Naive thymus-derived CD4-positive, alpha-beta T cell (primary cell): ENCODE measurements around the gene MFSD6. TPM values are rescaled to one million over a fixed set of nuclear protein-coding genes. Genes with fewer than 3 reads are reported as not detected.
A peak's percentile ranks its signal among the peaks of the same experiment; 100 is the strongest.

Experiments used
- ATAC-seq: fragments of 150-1000 bp; cut with Tn5 transposase; 2 replicates; pipeline ENCODE4 v1.10.0; 2021; ENCODE audit warnings: mild to moderate bottlenecking, moderate library complexity
- CTCF ChIA-PET: fragments of 350-600 bp; sonication (Branson Sonifier 250); formaldehyde crosslinking; loops from one replicate; lab custom pipeline; 2021; ENCODE audit warnings: antibody characterized with exemption; lab: Charles Lee
- POLR2A ChIA-PET: fragments of 350-600 bp; sonication (Branson Sonifier 250); formaldehyde crosslinking; loops from one replicate; lab custom pipeline; 2021; ENCODE audit warnings: antibody characterized with exemption, inconsistent platforms; lab: Charles Lee
- DNase-seq, 9 donors: peaks; one replicate each; pipeline versions ENCODE4 v3.0.0 to v3.0.0-alpha.2; 2020 to 2022; ENCODE audit warnings: mixed read lengths in 1 of 9
- H3K27ac ChIP-seq: one replicate; pipeline ENCODE4 v1.7.0; 2013; ENCODE audit warnings: mild to moderate bottlenecking, low read depth, low read length, moderate library complexity
- H3K27me3 ChIP-seq, 2 donors: one replicate each; pipeline ENCODE4 v1.7.0; 2013; ENCODE audit warnings: low read length in 2 of 2, mild to moderate bottlenecking in 2 of 2, moderate library complexity in 2 of 2; ENCODE audit not compliant: control insufficient read depth in 2 of 2, insufficient read depth in 2 of 2
- H3K36me3 ChIP-seq, 3 experiments: 1 replicate in 2 of 3; 2 replicates in 1 of 3; pipeline ENCODE4 v1.7.0; 2013; ENCODE audit warnings: low read length in 3 of 3, mild to moderate bottlenecking in 3 of 3, moderate library complexity in 1 of 3; ENCODE audit not compliant: insufficient read depth in 3 of 3, control insufficient read depth in 2 of 3
- H3K4me1 ChIP-seq, 2 donors: one replicate each; pipeline ENCODE4 v1.7.0; 2013; ENCODE audit warnings: low read length in 2 of 2, mild to moderate bottlenecking in 2 of 2, moderate library complexity in 1 of 2; ENCODE audit not compliant: control insufficient read depth in 2 of 2, insufficient read depth in 2 of 2
- H3K4me3 ChIP-seq: 2 replicates; pipeline ENCODE4 v1.7.0; 2013; ENCODE audit warnings: mild to moderate bottlenecking, low read length
- H3K9me3 ChIP-seq, 3 experiments: 1 replicate in 2 of 3; 2 replicates in 1 of 3; pipeline ENCODE4 v1.7.0; 2013; ENCODE audit warnings: low read length in 3 of 3; ENCODE audit not compliant: control insufficient read depth in 2 of 3
- H3K27ac Mint-ChIP-seq, 9 donors: one replicate each; pipeline ENCODE4 v1.8.0; 2020 to 2022; ENCODE audit warnings: mixed read lengths in 9 of 9, mild to moderate bottlenecking in 8 of 9, moderate library complexity in 5 of 9, inconsistent platforms in 2 of 9
- H3K27me3 Mint-ChIP-seq, 5 donors: one replicate each; pipeline ENCODE4 v1.8.0; 2021 to 2022; ENCODE audit warnings: mixed read lengths in 5 of 5, mild to moderate bottlenecking in 1 of 5
- H3K36me3 Mint-ChIP-seq, 5 donors: one replicate each; pipeline ENCODE4 v1.8.0; 2020 to 2022; ENCODE audit warnings: mixed read lengths in 5 of 5, mild to moderate bottlenecking in 3 of 5, inconsistent platforms in 1 of 5
- H3K4me1 Mint-ChIP-seq, 7 donors: one replicate each; pipeline ENCODE4 v1.8.0; 2020 to 2022; ENCODE audit warnings: mixed read lengths in 7 of 7, mild to moderate bottlenecking in 3 of 7, inconsistent platforms in 1 of 7
- H3K4me3 Mint-ChIP-seq, 10 donors: one replicate each; pipeline ENCODE4 v1.8.0; 2020 to 2022; ENCODE audit warnings: mild to moderate bottlenecking in 10 of 10, mixed read lengths in 10 of 10, moderate library complexity in 6 of 10, inconsistent platforms in 2 of 10
- H3K9me3 Mint-ChIP-seq, 11 donors: one replicate each; pipeline ENCODE4 v1.8.0; 2020 to 2022; ENCODE audit warnings: mixed read lengths in 11 of 11, mild to moderate bottlenecking in 4 of 11, inconsistent platforms in 1 of 11, moderate library complexity in 1 of 11
- intact Hi-C, 2 donors: fragments of 100-400 bp; cut with micrococcal nuclease; formaldehyde crosslinking; loops; one replicate each; pipeline ENCODE4 v1.15.1; 2023
- polyA plus RNA-seq, 2 donors: library from polyadenylated mRNA; unstranded; fragments of 300-500 nt; fragmentation: Illumina TruSeq; gene quantifications; one replicate each; pipeline ENCODE4 v1.2.3, GENCODE V29; 2021
- total RNA-seq, 6 experiments: library from RNA in 5 of 6; stranded (reverse) in 5 of 6; gene quantifications; 1 replicate in 5 of 6; 2 replicates in 1 of 6; pipeline ENCODE4 v1.2.3 and lab custom pipeline; 2021 to 2026

The MFSD6 gene
- total and polyA plus RNA-seq, 7 experiments from 2014 or later = 16.5 to 49.3 (median 38.8) TPM

GRCh38 chr2:190362894-190363293 is 45.3 kb upstream of the MFSD6 start:
- Histone ChIP-seq H3K27ac (no peak overlapping the region), H3K27me3 (no peaks in the 10 kb centered on the region), H3K4me3 (no peak overlapping the region), H3K36me3 (peaks cover 0 to under 1% (median 0%) of the 10 kb centered on the region in 3 experiments), H3K9me3 (no peaks in the 10 kb centered on the region), H3K4me1 (peaks cover 0 to 3% of the 10 kb centered on the region in 2 donors)
- Mint-ChIP-seq H3K4me1 (peaks cover 10 to 39% (median 26%) of the 10 kb centered on the region in 7 donors), H3K27ac (no peak overlapping the region), H3K27me3 (no peaks in the 10 kb centered on the region), H3K4me3 (no peak overlapping the region), H3K9me3 (no peaks in the 10 kb centered on the region), H3K36me3 (peaks cover 0 to 10% (median 5%) of the 10 kb centered on the region in 5 donors)
- ATAC-seq (no peak), DNase-seq (no peak)
- intact Hi-C loops = loop anchor here in 1 of 2 donors (5.0 kb wide), 1 partner anchor 921 kb away; the partner anchor contains the start of gene WDR75
- CTCF ChIA-PET = no interaction called here
- POLR2A ChIA-PET = interaction anchor here (2.6 kb wide), 1 partner anchor 44 kb away, joined by 8 read pairs; no protein-coding TSS in a partner anchor

- Histone ChIP-seq H3K27ac (no peak overlapping the region), H3K4me3 (no peak overlapping the region), H3K27me3 (no peaks in the 10 kb centered on the region), H3K4me1 (no peaks in the 10 kb centered on the region), H3K9me3 (no peaks in the 10 kb centered on the region), H3K36me3 (peaks cover 0 to 3% (median 0%) of the 10 kb centered on the region in 3 experiments)
- DNase-seq = no peak
- ChIA-PET CTCF (interaction anchor here (0.7 to 1.3 kb wide), 2 partner anchors 13 to 54 kb away, joined by 3 read pairs; no protein-coding TSS in a partner anchor), POLR2A (no interaction called here)
- Mint-ChIP-seq H3K4me1 (peaks cover 0 to 26% (median 11%) of the 10 kb centered on the region in 7 donors), H3K4me3 (no peak overlapping the region), H3K27ac (no peak overlapping the region), H3K36me3 (peaks cover 0 to 22% (median 17%) of the 10 kb centered on the region in 5 donors), H3K27me3 (no peaks in the 10 kb centered on the region), H3K9me3 (no peaks in the 10 kb centered on the region)
- no peak for ATAC-seq
- intact Hi-C loops = no loop called here
Observed at GRCh38 chr2:190365499-190366204, 42.5 kb upstream of the MFSD6 start.

GRCh38 chr2:190366248-190366753 is 41.9 kb upstream of the MFSD6 start:
- Mint-ChIP-seq H3K36me3 (peaks cover 0 to 22% (median 17%) of the 10 kb centered on the region in 5 donors), H3K27ac (no peak overlapping the region), H3K4me1 (peaks cover 0 to 20% (median 6%) of the 10 kb centered on the region in 7 donors), H3K9me3 (no peaks in the 10 kb centered on the region), H3K4me3 (no peak overlapping the region), H3K27me3 (no peaks in the 10 kb centered on the region)
- ATAC-seq (no peak), DNase-seq (no peak)
- Histone ChIP-seq H3K4me3 (no peak overlapping the region), H3K27ac (no peak overlapping the region), H3K4me1 (no peaks in the 10 kb centered on the region), H3K27me3 (no peaks in the 10 kb centered on the region), H3K36me3 (peaks cover 0 to 3% (median 0%) of the 10 kb centered on the region in 3 experiments), H3K9me3 (no peaks in the 10 kb centered on the region)
- intact Hi-C loops = no loop called here
- ChIA-PET CTCF (no interaction called here), POLR2A (no interaction called here)

- peaks cover 0 to 22% (median 17%) of the 10 kb centered on the region in 5 donors for H3K36me3 Mint-ChIP-seq
- ChIA-PET POLR2A (no interaction called here), CTCF (interaction anchor here (0.6 to 1.3 kb wide), 2 partner anchors 8 to 186 kb away, joined by 3 to 4 read pairs; no protein-coding TSS in a partner anchor)
Observed at GRCh38 chr2:190367091-190367490, 41.1 kb upstream of the MFSD6 start.

GRCh38 chr2:190369635-190370034 is 38.5 kb upstream of the MFSD6 start:
- Mint-ChIP-seq H3K4me3 (no peak overlapping the region), H3K9me3 (no peaks in the 10 kb centered on the region), H3K27me3 (no peaks in the 10 kb centered on the region), H3K36me3 (peaks cover 0 to 17% (median 14%) of the 10 kb centered on the region in 5 donors), H3K4me1 (peaks cover 0 to 5% (median 0%) of the 10 kb centered on the region in 7 donors), H3K27ac (no peak overlapping the region)
- H3K9me3 ChIP-seq = no peaks in the 10 kb centered on the region
- intact Hi-C loops = loop anchor here (5.0 to 10.0 kb wide), 4 partner anchors 347 to 1845 kb away; no protein-coding TSS in a partner anchor
- ChIA-PET POLR2A (no interaction called here), CTCF (interaction anchor here (0.7 to 1.3 kb wide), 5 partner anchors 8 to 62 kb away, joined by 3 to 4 read pairs (median 3); no protein-coding TSS in a partner anchor)
- peaks cover 0 to 3% (median 0%) of the 10 kb centered on the region in 3 experiments for H3K36me3 ChIP-seq
- no peaks in the 10 kb centered on the region for H3K4me1 ChIP-seq
- no peak overlapping the region for H3K4me3 ChIP-seq
- ATAC-seq = no peak
- no peak overlapping the region for H3K27ac ChIP-seq
- H3K27me3 ChIP-seq = no peaks in the 10 kb centered on the region
- no peak for DNase-seq

More at GRCh38 chr2:190367091-190367490, 41.1 kb upstream of the MFSD6 start:
- no peak overlapping the region for H3K4me3 ChIP-seq
- peaks cover 0 to 3% (median 0%) of the 10 kb centered on the region in 3 experiments for H3K36me3 ChIP-seq
- Mint-ChIP-seq H3K9me3 (no peaks in the 10 kb centered on the region), H3K27me3 (no peaks in the 10 kb centered on the region), H3K4me3 (no peak overlapping the region), H3K4me1 (peaks cover 0 to 13% (median 3%) of the 10 kb centered on the region in 7 donors), H3K27ac (no peak overlapping the region)
- no peaks in the 10 kb centered on the region for H3K27me3 ChIP-seq
- no peak overlapping the region for H3K27ac ChIP-seq
- H3K9me3 ChIP-seq = no peaks in the 10 kb centered on the region
- ATAC-seq (no peak), DNase-seq (no peak)
- intact Hi-C loops = no loop called here
- no peaks in the 10 kb centered on the region for H3K4me1 ChIP-seq

GRCh38 chr2:190376083-190376482 is 32.1 kb upstream of the MFSD6 start:
- intact Hi-C loops = loop anchor here in 1 of 2 donors (10.0 kb wide), 1 partner anchor 1851 kb away; no protein-coding TSS in a partner anchor
- ChIA-PET POLR2A (no interaction called here), CTCF (interaction anchor here (0.6 kb wide), 1 partner anchor 441 kb away, joined by 3 read pairs; no protein-coding TSS in a partner anchor)
- peaks cover 0 to 3% (median 0%) of the 10 kb centered on the region in 5 donors for H3K27me3 Mint-ChIP-seq
- H3K9me3 Mint-ChIP-seq = no peaks in the 10 kb centered on the region
- H3K4me3 Mint-ChIP-seq = no peak overlapping the region
- H3K4me3 ChIP-seq = no peak overlapping the region
- H3K9me3 ChIP-seq = no peaks in the 10 kb centered on the region
- no peak for DNase-seq
- ATAC-seq = no peak
- H3K36me3 ChIP-seq = no peaks in the 10 kb centered on the region
- H3K27me3 ChIP-seq = no peaks in the 10 kb centered on the region
- peaks cover 0 to 5% (median 0%) of the 10 kb centered on the region in 7 donors for H3K4me1 Mint-ChIP-seq
- H3K27ac ChIP-seq = no peak overlapping the region
- peak overlapping the region in 1 of 9 donors; percentile 13 for H3K27ac Mint-ChIP-seq
- H3K36me3 Mint-ChIP-seq = peaks cover 0 to under 1% (median 0%) of the 10 kb centered on the region in 5 donors
- H3K4me1 ChIP-seq = no peaks in the 10 kb centered on the region
